Trophoblast cell (in vitro differentiated cells and primary cell): Measurements from ENCODE around the gene VAV1.
"Not testable (repeated sequence)": the region's sequence is repeated elsewhere in the genome, so short reads cannot be mapped to it uniquely, and the experiment has no call there.

Source experiments
- DNase-seq, 2 donors: peaks; one replicate each; pipeline ENCODE4 v3.0.0-alpha.2; 2016
- H2AFZ ChIP-seq: 2 replicates; pipeline ENCODE4 v1.6.1; 2013; ENCODE audit warnings: low read length, moderate library complexity, mild to moderate bottlenecking; ENCODE audit not compliant: insufficient read depth, poor library complexity
- H2AK5ac ChIP-seq: 2 replicates; pipeline ENCODE4 v1.6.1; 2013; ENCODE audit warnings: mild to moderate bottlenecking, low read length
- H2BK120ac ChIP-seq: 2 replicates; pipeline ENCODE4 v1.6.1; 2013; ENCODE audit warnings: low read length, mild to moderate bottlenecking, moderate library complexity; ENCODE audit not compliant: insufficient read depth, poor library complexity
- H2BK12ac ChIP-seq: 2 replicates; pipeline ENCODE4 v1.6.1; 2013; ENCODE audit warnings: mild to moderate bottlenecking, low read length, moderate library complexity
- H2BK5ac ChIP-seq: 2 replicates; pipeline ENCODE4 v1.6.1; 2013; ENCODE audit warnings: low read length, low read depth, moderate library complexity, mild to moderate bottlenecking; ENCODE audit not compliant: poor library complexity
- H3K14ac ChIP-seq: 2 replicates; pipeline ENCODE4 v1.6.1; 2013; ENCODE audit warnings: mild to moderate bottlenecking, low read length
- H3K18ac ChIP-seq: 2 replicates; pipeline ENCODE4 v1.6.1; 2013; ENCODE audit warnings: mild to moderate bottlenecking, low read length
- H3K23ac ChIP-seq: 2 replicates; pipeline ENCODE4 v1.6.1; 2013; ENCODE audit warnings: low read length
- H3K27ac ChIP-seq: 2 replicates; pipeline ENCODE4 v1.5.1; 2013; ENCODE audit warnings: low read depth, mild to moderate bottlenecking, inconsistent platforms, low read length, moderate library complexity
- H3K27me3 ChIP-seq: 2 replicates; pipeline ENCODE4 v1.6.1; 2013; ENCODE audit warnings: inconsistent platforms, mild to moderate bottlenecking, low read length, moderate library complexity; ENCODE audit not compliant: insufficient read depth
- H3K36me3 ChIP-seq, 2 experiments: 1 replicate in 1 of 2; 2 replicates in 1 of 2; pipeline ENCODE4 v1.6.1; 2013; ENCODE audit warnings: low read length in 2 of 2, mild to moderate bottlenecking in 2 of 2, moderate library complexity in 1 of 2; ENCODE audit not compliant: insufficient read depth in 2 of 2, control insufficient read depth in 1 of 2
- H3K4ac ChIP-seq: 2 replicates; pipeline ENCODE4 v1.6.1; 2013; ENCODE audit warnings: low read depth, mild to moderate bottlenecking, low read length, moderate library complexity
- H3K4me1 ChIP-seq, 2 experiments: 1 replicate in 1 of 2; 2 replicates in 1 of 2; pipeline ENCODE4 v1.6.1; 2013; ENCODE audit warnings: low read length in 2 of 2, mild to moderate bottlenecking in 2 of 2, moderate library complexity in 1 of 2; ENCODE audit not compliant: insufficient read depth in 2 of 2, control insufficient read depth in 1 of 2
- H3K4me2 ChIP-seq: 2 replicates; pipeline ENCODE4 v1.6.1; 2013; ENCODE audit warnings: inconsistent platforms, mild to moderate bottlenecking, low read length, moderate library complexity
- H3K4me3 ChIP-seq: 2 replicates; pipeline ENCODE4 v1.5.1; 2013; ENCODE audit warnings: mild to moderate bottlenecking, low read depth, low read length, inconsistent platforms
- H3K79me1 ChIP-seq: one replicate; pipeline ENCODE4 v1.6.1; 2013; ENCODE audit warnings: low read length
- H3K79me2 ChIP-seq: 2 replicates; pipeline ENCODE4 v1.6.1; 2013; ENCODE audit warnings: low read length, mild to moderate bottlenecking; ENCODE audit not compliant: control insufficient read depth, insufficient read depth, poor library complexity
- H3K9ac ChIP-seq: 2 replicates; pipeline ENCODE4 v1.6.1; 2013; ENCODE audit warnings: mild to moderate bottlenecking, low read length
- H3K9me3 ChIP-seq: 2 replicates; pipeline ENCODE4 v1.6.1; 2013; ENCODE audit warnings: low read depth, mild to moderate bottlenecking, control low read depth, inconsistent platforms, low read length; ENCODE audit not compliant: insufficient read depth
- H4K12ac ChIP-seq: 2 replicates; pipeline ENCODE4 v1.6.1; 2013; ENCODE audit warnings: low read depth, mild to moderate bottlenecking, low read length, moderate library complexity
- H4K8ac ChIP-seq: 2 replicates; pipeline ENCODE4 v1.6.1; 2013; ENCODE audit warnings: low read depth, mild to moderate bottlenecking, low read length, moderate library complexity
- H4K91ac ChIP-seq: one replicate; pipeline ENCODE4 v1.6.1; 2013; ENCODE audit warnings: low read depth, mild to moderate bottlenecking, low read length, moderate library complexity
- WGBS: extraction: QIAGEN DNeasy Blood & Tissue Kit; methylation state at CpG from one replicate; pipeline ENCODE4 v1.1.7; 2013; ENCODE audit warnings: missing lambda C conversion rate; ENCODE audit not compliant: insufficient read length, insufficient coverage; ENCODE audit errors: extremely low coverage; 5-methylcytosine and 5-hydroxymethylcytosine counted together

VAV1 gene

GRCh38 chr19:6754653-6755463 lies 17.6 kb upstream of the VAV1 start:
- Histone ChIP-seq H2BK120ac (no peak overlapping the region), H3K4me1 (peaks cover 3% of the 10 kb centered on the region in 2 experiments), H3K4me2 (no peak overlapping the region), H2BK5ac (no peak overlapping the region), H3K14ac (no peak overlapping the region), H2BK12ac (no peak overlapping the region), H3K79me1 (no peaks in the 10 kb centered on the region), H3K23ac (no peak overlapping the region), H3K9me3 (peaks cover 3% of the 10 kb centered on the region), H3K9ac (no peak overlapping the region), H3K27me3 (no peaks in the 10 kb centered on the region), H2AK5ac (no peak overlapping the region), H3K79me2 (no peaks in the 10 kb centered on the region), H3K18ac (no peak overlapping the region), H3K4ac (no peak overlapping the region), H4K12ac (no peak overlapping the region), H4K91ac (no peak overlapping the region), H4K8ac (no peak overlapping the region), H3K4me3 (no peak overlapping the region), H3K27ac (no peak overlapping the region), H2AFZ (no peak overlapping the region), H3K36me3 (peaks cover 61 to 68% of the 10 kb centered on the region in 2 experiments)
- DNase-seq, result no peak
- no CpG with 5 or more reads among the region's 23 CpGs for WGBS

- Histone ChIP-seq H2BK120ac (no peak overlapping the region), H3K27ac (no peak overlapping the region), H3K9me3 (no peaks in the 10 kb centered on the region), H3K79me1 (no peaks in the 10 kb centered on the region), H4K8ac (no peak overlapping the region), H2BK12ac (no peak overlapping the region), H3K36me3 (peaks cover 23 to 25% of the 10 kb centered on the region in 2 experiments), H3K9ac (no peak overlapping the region), H3K4me1 (peaks cover 4% of the 10 kb centered on the region in 2 experiments), H3K23ac (no peak overlapping the region), H3K4ac (no peak overlapping the region), H4K91ac (no peak overlapping the region), H3K14ac (no peak overlapping the region), H2BK5ac (no peak overlapping the region), H2AK5ac (no peak overlapping the region), H3K18ac (no peak overlapping the region), H3K79me2 (no peaks in the 10 kb centered on the region), H4K12ac (no peak overlapping the region), H3K4me3 (no peak overlapping the region), H2AFZ (no peak overlapping the region), H3K27me3 (no peaks in the 10 kb centered on the region), H3K4me2 (no peak overlapping the region)
- DNase-seq, result no peak
- no CpG with 5 or more reads among the region's 17 CpGs for WGBS
Measured at GRCh38 chr19:6760606-6761005, 11.9 kb upstream of the VAV1 start.

- Histone ChIP-seq H3K9me3 (no peaks in the 10 kb centered on the region), H3K4me3 (no peak overlapping the region), H2BK120ac (no peak overlapping the region), H2AFZ (no peak overlapping the region), H3K36me3 (peaks cover 23 to 25% of the 10 kb centered on the region in 2 experiments), H3K79me1 (peaks cover 2% of the 10 kb centered on the region), H3K79me2 (no peaks in the 10 kb centered on the region), H2AK5ac (no peak overlapping the region), H3K4me2 (no peak overlapping the region), H4K91ac (no peak overlapping the region), H3K27ac (no peak overlapping the region), H3K14ac (no peak overlapping the region), H3K4ac (no peak overlapping the region), H3K23ac (no peak overlapping the region), H2BK5ac (no peak overlapping the region), H2BK12ac (no peak overlapping the region), H3K18ac (no peak overlapping the region), H3K4me1 (peaks cover 6% of the 10 kb centered on the region in 2 experiments), H4K12ac (no peak overlapping the region), H3K27me3 (no peaks in the 10 kb centered on the region), H3K9ac (no peak overlapping the region), H4K8ac (no peak overlapping the region)
- no peak for DNase-seq
- WGBS, result no CpG with 5 or more reads among the region's 4 CpGs
Measured at GRCh38 chr19:6761053-6761676, 11.3 kb upstream of the VAV1 start.

GRCh38 chr19:6762253-6762797 lies 10.2 kb upstream of the VAV1 start:
- not testable (repeated sequence) for H4K91ac ChIP-seq, H3K23ac ChIP-seq, H2BK5ac ChIP-seq, H3K79me2 ChIP-seq, H3K27ac ChIP-seq, H2AK5ac ChIP-seq, H3K4ac ChIP-seq, H3K4me2 ChIP-seq, H4K12ac ChIP-seq, H3K14ac ChIP-seq, H3K9me3 ChIP-seq, H2BK12ac ChIP-seq, H3K27me3 ChIP-seq, H2BK120ac ChIP-seq, H4K8ac ChIP-seq, H3K9ac ChIP-seq, H3K18ac ChIP-seq, H2AFZ ChIP-seq, H3K4me3 ChIP-seq
- H3K36me3 ChIP-seq, result peaks cover 22 to 23% of the 10 kb centered on the region in 2 experiments
- peaks cover 11% of the 10 kb centered on the region for H3K79me1 ChIP-seq
- H3K4me1 ChIP-seq, result peaks cover 9 to 12% of the 10 kb centered on the region in 2 experiments
- DNase-seq, result peak; percentile 90 to 93
- no CpG with 5 or more reads among the region's 8 CpGs for WGBS
